GM21360 (cell line): ENCODE data around the gene A4GALT.
A peak's percentile ranks its signal among the peaks of the same experiment; 100 is the strongest.
"Not testable (repeated sequence)": the region's sequence is repeated elsewhere in the genome, so short reads cannot be mapped to it uniquely, and the experiment has no call there.

Experiments
- ATAC-seq: cut with Tn5 transposase; IDR thresholded peaks from one replicate; pipeline ENCODE4 v1.9.1; 2021; ENCODE audit warnings: mild to moderate bottlenecking, moderate library complexity; ENCODE audit not compliant: unreplicated experiment

Gene A4GALT

GRCh38 chr22:42720263-42721044 lies at the start of gene A4GALT:
Gene A4GALT, minus strand, starts transcription at chr22:42720870. Its CDS starts 26,919 bp downstream, at chr22:42693951.
- no peak for ATAC-seq

GRCh38 chr22:42770448-42770726 lies 49.7 kb upstream of the A4GALT start:
- ATAC-seq, result no peak

- ATAC-seq, result peak; percentile 51
Observed at GRCh38 chr22:42769574-42770447, 49.1 kb upstream of the A4GALT start.

- ATAC-seq, result no peak
Observed at GRCh38 chr22:42769238-42769573, 48.5 kb upstream of the A4GALT start.

GRCh38 chr22:42768385-42769035 lies 47.8 kb upstream of the A4GALT start:
- ATAC-seq, result no peak

GRCh38 chr22:42766860-42767259 lies 46.2 kb upstream of the A4GALT start:
- ATAC-seq, result no peak

- no peak for ATAC-seq
Observed at GRCh38 chr22:42764895-42765363, 44.3 kb upstream of the A4GALT start.

GRCh38 chr22:42763965-42764480 lies 43.4 kb upstream of the A4GALT start:
- no peak for ATAC-seq

- no peak for ATAC-seq
Observed at GRCh38 chr22:42760806-42761565, 40.3 kb upstream of the A4GALT start.

- no peak for ATAC-seq
Observed at GRCh38 chr22:42758931-42759629, 38.4 kb upstream of the A4GALT start.

- ATAC-seq, result not testable (repeated sequence)
Observed at GRCh38 chr22:42755553-42755952, 34.9 kb upstream of the A4GALT start.

- not testable (repeated sequence) for ATAC-seq
Observed at GRCh38 chr22:42755121-42755520, 34.5 kb upstream of the A4GALT start.

- ATAC-seq, result no peak
Observed at GRCh38 chr22:42754658-42755057, 34.0 kb upstream of the A4GALT start.

GRCh38 chr22:42752912-42753311 lies 32.2 kb upstream of the A4GALT start:
- ATAC-seq, result no peak

GRCh38 chr22:42752230-42752746 lies 31.6 kb upstream of the A4GALT start:
- ATAC-seq, result no peak

- not testable (repeated sequence) for ATAC-seq
Observed at GRCh38 chr22:42750421-42750820, 29.8 kb upstream of the A4GALT start.

GRCh38 chr22:42747701-42748513 lies 27.2 kb upstream of the A4GALT start:
- no peak for ATAC-seq

- no peak for ATAC-seq
Observed at GRCh38 chr22:42745118-42745517, 24.4 kb upstream of the A4GALT start.

GRCh38 chr22:42743501-42743991 lies 22.9 kb upstream of the A4GALT start:
- ATAC-seq, result no peak
